GM19372 (cell line): Measurements from ENCODE around the gene UMAD1.

Experiments
- ATAC-seq: cut with Tn5 transposase; IDR thresholded peaks from one replicate; pipeline ENCODE4 v1.9.1; 2021; ENCODE audit warnings: mild to moderate bottlenecking, low read depth, moderate library complexity; ENCODE audit not compliant: unreplicated experiment

Gene UMAD1

DNA sequence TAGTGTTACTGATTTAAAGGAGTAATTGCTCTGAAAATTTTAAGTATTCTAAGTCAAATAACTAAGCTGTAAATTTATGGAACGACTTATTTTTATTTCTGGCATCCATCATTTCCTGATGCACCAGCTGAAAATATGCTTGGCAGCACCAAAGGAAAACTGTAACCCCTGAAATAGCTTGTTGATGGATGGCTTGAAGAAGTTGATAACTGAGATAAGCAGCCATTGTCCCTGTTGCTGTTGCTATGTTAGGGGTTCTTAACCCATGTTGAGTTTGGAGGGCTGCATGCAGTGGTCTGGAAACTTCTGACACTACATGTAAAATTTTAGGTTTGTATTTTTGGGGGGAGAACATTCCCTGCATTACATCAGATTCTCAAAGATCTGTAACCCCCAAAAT, 47.2 kb downstream of the UMAD1 start:
- ATAC-seq = no peak

DNA sequence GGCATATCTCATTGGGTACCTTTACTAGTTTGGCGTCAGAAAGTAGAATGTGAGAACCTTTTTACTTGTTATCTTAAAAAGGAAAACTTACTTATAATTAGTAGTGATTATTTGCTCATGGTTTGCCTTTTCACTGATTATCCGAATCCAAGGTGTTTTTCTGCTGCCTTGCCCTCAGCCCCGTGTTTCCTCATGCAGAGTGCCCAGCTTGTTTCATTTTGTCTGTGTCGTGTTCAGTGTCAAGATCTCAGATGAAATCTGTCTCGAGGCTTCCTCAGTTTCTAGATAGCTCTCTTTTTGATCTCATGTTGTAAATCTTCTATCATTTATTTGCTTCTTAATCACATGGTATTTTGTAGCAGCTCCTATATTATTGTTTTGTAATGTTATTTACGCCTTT, 47.8 kb downstream of the UMAD1 start:
- ATAC-seq = no peak

DNA sequence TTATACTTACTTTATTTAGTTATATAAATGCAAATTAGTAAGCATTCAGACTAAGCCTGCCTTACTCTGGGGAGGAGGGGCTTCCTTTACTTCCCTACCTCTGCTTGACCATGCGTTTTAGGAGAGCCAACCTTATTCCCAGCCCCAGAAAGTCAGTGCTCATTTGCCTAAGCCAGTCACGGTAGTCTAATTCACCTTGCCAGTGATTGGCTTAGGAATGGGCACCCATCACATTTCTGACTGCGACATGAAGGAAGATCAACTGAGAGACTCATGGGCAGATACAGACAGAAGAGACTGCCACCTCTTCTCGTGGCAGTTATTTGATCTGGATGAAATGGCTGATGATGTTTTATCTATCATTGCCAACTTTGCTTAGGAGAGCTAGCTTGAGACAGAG, 48.4 kb downstream of the UMAD1 start:
- ATAC-seq = no peak

DNA sequence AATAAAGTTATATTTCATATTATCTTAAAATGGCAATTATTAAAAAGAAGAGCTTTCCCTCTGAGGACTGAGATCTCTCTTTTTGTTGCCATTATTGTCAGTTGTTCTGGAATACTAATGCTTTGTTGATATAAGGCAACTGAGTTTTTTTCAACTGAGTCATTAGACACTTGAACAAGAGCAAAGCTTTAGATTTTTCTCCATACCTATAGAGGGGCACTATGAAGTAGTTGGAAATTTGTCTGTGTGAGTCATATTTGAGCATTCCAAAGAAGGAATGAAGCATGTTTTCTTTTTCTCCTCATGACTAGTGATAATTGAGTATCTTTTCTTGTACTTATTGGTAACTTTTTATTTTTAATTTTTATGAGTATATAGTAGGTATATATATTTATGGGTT, 53.3 kb downstream of the UMAD1 start:
- ATAC-seq = no peak

DNA sequence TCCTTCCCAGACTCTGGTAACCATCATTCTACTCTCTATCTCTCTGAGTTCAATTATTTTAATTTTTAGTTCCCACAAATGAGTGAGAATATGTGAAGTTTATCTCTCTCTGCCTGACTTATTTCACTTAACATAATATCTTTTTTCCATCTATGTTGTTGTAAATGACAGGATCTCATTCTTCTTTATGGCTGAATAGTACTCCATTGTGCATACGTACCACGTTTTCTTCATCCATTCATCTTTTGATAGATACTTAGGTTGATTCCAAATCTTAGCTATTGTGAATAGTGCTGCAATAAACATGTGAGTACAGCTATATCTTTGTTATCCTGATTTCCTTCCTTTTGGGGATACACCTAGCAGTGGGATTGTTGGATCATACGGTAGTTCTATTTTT, 54.0 kb downstream of the UMAD1 start:
- ATAC-seq = no peak

DNA sequence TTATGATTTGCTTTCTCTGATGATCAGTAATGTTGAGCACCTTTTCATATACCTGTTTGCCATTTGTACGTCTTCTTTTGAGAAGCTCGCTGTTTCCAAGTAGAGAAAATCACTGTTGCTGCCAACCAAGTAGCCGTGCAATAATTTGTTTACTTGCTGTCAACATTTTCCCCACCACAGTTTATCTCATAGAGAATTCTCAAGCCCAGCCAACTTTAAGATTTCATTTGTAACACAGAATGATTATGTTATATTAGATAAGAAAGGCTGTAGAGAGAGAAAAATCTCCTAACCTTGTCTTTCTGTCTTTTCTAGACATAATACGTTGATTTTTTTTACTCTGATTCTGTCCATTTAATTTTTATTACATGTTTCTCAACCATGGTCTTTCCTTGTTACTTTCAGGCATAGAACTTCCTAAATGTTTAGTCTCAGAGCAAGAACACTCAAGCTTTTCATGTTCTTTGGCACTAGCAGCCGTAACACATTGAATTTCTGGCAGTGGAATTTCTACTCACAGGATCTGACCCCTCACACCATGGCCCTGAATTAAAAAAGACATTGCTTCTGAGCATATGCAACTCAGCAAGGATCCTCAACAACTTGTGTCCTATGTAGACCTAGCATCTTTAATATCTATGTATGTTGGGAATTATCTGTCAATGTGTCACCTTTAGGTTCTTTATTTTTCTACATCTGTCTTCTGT, 54.7 kb downstream of the UMAD1 start:
- no peak for ATAC-seq

DNA sequence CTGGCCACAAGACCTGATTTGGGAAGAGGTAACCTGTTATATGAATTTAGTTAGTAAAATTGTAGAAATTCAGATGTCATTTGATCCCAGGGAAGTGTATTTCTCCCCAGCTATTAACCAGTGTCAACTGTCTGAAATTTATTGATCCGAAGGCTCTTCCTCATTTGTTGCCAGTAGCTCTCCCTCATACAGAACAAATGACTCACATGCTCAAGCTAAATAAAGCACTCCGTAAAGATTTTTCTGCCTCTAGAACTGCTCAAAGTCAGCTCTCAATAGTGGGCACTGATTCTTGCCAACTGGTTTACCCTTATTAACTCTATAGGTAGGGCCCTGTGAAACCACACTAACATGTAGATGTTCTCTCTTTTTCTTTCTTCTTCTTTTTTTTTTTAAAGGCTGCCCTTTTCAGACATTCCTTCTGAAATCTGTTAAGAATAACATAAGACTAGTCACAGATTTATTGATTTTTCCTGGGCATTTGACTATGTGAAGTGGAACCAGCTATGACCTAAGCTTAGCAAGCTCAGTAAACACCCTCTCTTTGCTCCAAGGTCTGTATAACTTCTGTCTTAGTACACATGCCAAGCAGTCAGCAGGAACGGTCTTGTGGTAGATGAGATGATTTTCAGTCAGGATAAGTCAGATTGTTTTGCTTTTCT, 56.0 kb downstream of the UMAD1 start:
- ATAC-seq = no peak

DNA sequence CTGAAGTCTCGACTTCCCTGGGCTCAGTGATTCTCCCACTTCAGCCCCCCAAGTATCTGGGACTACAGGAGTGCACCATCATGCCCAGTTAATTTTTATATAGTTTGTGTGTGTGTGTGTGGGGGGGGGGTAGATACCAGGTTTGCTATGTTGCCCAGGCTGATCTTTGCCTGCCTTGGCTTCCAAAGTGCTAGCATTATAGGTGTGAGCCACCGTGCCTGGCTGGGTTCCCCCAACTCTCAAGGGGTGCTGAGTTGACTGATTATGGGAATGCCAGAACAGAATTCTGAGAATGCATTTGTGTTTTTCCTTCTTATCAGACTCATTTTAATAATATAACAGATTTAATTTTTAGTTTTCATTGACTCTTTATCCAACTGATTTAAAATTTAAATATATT, 58.4 kb downstream of the UMAD1 start:
- no peak for ATAC-seq

DNA sequence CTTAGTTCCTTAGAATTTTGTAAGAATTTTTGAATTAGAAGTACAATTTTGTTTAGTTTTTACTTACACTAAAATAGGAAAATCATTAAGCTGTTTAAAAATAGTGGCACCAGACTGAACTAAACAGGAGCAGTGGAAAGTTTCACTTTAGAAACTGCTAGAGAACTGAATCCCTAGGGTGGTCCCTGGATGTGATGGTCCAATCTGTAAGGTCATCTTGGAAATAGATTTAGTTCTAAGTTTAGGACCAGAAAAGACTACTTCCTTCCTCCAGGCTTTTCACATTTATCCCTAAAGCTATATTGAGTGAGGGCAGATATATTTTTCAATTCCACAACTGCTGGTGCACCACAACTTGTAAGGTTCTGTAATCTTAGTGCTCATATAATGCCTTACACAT, 58.8 kb downstream of the UMAD1 start:
- no peak for ATAC-seq

DNA sequence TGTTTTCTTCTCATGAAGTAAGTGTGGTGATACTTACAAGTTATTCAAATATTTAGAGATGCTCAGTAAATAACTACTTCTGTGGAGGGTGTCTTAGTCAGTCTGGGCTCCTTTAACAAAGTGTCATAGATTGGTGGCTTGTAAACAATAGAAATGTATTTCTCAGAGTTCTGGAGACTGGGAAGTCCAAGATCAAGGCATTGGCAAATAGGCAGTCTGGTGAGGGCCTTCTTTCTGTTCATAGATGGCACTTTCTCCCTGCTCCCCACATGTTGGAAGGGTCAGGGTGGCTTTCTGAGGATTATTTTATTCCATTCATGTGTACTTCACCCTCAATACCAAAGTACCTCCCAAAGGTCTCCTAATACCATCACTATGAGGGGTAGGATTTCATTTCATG, 59.4 kb downstream of the UMAD1 start:
- no peak for ATAC-seq

DNA sequence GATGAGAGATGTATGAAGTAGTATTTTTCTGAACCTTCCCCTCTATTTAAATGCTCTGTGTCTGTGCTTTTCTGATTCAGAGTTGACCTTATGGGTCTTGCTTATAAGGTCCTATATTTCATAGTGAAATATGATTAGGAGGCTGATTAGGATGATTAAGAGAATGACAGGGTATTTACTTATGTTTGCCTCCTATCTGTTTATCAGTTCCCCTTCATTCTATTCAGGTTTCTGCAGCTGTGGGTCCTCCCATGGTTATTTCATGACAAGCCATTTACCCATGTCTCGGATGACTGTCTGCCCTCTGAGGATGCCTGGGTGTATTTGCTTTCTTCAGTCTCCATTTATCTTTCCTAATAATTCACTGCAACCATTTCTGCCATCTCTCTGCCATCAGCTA, 61.0 kb downstream of the UMAD1 start:
- no peak for ATAC-seq

DNA sequence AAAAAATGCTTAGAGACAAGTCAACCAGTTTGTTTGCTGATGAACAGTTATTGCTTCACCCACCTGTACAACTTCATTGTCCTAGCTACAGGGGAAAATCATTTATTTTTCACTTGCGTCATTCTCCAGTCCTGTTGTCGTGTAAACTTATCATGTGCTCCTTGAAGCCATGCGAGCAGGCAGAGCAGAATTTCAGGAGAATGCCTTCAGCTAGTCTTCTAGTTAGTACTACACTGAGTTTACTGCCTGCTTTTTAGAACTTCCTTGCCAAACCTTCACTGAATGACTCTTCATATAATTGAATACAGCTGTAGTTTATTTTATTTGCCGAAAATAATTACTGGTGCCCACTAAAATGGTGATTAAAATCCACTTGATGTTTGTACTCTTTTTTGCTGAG, 62.3 kb downstream of the UMAD1 start:
- no peak for ATAC-seq

DNA sequence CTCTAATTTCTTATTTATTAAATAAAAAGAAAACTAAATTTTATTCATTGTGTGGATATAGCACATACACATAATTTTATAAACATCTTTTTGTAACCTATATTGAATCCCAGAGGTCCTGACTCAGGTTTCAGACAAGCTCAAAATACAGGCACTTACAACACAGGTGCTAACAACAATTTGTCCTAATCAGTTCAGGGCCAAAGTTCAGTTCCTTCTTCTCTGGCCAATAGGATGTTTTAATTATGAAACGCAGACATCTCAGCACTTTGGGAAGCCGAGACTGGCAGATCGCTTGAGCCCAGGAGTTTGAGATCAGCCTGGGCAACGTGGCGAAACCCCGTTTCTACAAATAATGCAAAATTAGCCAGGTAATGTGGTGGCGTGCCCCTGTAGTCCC, 62.9 kb downstream of the UMAD1 start:
- ATAC-seq = no peak

DNA sequence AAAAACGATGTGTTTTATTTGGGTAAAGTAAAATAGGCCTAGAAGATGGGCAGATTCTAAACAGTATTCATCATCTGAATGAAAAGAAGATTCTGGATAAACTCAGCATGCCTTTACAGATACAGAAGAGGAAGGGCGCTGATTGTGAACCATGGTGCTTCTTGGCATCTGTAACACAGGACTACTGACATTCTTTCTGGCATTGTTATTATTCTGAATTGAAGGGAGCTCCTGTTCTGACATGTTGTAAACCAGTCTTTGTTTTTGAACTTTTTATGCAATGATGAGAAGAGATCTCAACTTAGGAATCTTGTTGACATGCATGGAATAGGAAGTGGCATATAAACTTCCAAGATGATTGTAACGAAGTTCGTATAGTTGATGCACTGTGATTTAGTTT, 64.3 kb downstream of the UMAD1 start:
- ATAC-seq = no peak

DNA sequence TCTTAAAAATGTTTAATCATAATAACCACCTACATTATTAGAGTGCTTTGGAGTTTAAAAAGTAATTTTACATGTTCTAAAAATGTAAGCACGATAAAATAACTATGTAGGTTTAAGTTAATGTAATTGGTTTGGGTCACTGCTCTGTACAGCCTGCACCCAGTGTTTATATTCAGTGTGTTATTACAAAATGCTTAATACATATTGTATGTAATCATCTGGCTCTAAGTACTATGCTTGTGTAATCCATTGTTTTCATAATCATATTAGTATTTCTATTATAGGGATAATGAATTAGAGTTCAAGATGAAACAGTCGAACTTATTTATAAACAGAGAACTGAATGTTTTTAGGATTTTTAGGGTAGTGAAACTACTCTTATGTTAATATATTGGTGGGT, 64.8 kb downstream of the UMAD1 start:
- no peak for ATAC-seq

DNA sequence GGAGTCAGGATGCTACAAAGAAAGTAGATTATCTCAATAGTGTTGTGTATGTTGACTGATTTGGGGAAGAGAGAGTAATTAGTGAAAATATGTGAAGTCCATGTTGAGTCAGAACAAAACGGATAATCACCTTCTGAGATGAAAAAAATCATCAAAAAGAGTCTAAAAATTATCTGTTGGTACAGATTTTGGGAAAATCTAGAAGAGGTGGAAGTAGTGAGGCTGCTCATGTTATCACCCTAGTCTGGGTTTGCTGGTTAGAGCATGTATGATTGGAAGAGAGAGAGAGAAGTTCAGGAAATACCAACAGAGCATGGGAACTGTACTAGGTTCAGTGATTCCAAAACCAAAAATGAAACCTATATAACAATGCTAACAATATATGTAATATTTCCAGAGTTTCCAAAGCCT, 65.6 kb downstream of the UMAD1 start:
- no peak for ATAC-seq

DNA sequence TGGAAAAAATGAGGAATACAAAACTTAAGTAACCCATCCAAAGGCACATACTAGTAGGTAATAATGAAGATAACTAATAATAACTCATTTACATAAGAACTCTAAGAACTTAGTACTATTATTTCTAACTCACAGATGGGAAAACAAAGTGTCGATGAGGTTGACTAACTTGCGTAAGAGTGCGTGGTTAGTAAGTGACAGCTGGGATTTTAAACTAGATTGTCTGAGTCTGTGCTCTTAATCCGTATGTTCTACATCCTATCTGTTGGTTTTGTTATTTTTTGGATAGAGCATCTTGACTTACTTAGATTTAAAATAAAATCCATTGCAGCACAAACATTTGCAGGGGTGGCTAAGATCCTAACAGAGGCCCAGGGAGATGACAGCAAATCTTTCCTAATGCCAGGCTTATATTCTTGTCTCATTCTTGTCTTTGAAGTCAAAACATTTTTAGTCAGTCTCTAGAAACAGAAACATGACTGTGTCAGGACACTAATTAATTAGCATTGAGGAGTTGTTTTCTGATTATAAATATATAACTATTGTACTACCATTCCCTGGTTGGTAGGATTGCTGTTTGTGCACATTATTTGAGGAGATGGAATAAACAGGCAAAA, 66.1 kb downstream of the UMAD1 start:
- ATAC-seq = no peak

DNA sequence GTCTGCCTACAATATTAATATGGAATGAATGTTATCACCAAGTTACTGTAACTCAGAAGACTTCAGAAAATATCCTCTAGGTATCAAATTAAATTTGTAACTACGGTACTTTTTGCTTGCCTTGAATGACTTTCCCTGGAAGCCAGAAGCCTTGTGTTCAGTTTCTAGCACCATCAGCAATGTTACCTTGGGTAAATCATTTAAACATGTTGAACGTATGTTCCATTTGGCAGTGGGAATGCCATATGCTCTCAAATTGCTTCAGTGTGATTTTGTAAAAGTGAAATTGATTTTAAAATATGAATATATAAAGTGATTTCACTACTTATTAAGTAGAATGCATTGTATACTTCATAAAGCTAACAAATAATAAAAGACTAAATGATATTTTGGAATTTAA, 66.7 kb downstream of the UMAD1 start:
- no peak for ATAC-seq

DNA sequence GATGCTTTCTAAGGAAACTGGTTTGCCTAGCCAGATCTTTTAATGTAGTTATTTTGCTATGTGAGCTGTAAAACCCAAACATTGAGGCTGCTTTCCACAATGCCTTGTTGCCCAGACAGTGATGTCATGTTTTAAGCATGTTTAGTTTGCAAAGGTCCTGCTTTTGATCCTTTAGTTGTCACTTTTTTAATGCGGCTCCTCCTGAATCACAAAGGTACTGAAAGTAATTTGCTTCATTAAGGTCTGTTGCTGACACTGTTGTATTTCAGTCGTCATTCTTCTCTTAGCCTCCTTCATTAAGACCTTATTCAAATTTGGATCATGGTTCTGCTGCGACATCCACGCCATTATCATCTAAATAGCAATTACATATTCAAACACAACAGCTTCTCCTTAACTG, 67.3 kb downstream of the UMAD1 start:
- ATAC-seq = no peak

DNA sequence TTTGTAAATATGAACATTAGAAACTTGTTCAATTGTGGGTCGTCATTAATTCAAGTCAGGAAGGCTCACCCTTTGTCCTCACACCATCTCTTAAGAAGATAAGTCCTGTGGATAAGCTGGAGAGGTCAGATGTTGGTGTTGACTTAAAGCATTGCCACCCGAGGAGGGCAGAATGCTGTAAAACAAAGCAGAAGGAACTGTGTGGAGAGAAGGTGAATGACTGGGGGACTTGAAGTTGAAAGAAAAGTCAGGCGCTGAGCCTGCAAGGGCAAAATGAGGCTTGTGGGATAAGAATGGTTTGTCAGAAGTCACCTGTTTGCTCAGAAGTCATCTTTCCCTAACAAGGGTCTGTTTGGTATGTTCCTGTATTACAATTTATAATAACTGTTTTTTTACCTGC, 68.7 kb downstream of the UMAD1 start:
- no peak for ATAC-seq

DNA sequence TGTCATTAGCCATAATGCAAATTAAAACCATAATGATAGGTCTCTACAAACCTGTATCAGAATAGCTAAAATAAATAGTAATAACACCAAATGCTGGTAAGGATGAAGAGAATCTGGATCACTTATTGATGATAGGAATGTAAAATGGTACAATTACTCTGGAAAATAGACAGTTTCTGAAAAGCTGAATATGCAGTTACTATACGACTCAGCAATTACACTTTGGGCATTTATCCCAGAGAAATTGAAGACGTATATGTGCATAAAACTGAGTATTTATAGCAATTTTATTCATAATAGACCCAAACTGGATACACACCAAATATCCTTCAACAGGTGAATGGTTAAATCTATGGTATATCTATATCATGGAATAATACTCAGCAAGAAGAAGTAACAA, 69.9 kb downstream of the UMAD1 start:
- no peak for ATAC-seq

DNA sequence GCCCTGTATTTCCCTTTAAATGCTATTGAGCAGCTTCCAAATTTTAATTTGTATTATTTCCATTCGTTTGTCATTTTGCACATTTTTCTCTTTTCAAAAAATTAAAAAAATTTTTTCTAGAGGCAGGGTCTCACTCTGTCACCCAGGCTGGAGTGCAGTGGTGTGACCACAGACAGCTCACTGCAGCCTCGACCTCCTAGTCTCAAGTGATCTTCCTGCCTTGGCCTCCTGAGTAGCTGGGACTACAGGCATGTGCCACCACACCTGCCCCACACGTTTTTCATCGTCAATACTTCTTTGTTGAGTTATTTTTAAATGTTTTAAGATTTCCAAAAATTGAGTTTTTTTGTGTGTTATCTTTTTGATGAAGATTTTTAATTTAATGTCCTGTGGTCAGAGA, 73.2 kb downstream of the UMAD1 start:
- no peak for ATAC-seq
